Activated T-cell treated with anti-CD3 and anti-CD28 coated beads, Interleukin-2, amount 50 U/mL, for 48 hours (primary cell): ENCODE measurements around the gene ITGB4.
A peak's percentile ranks its signal among the peaks of the same experiment; 100 is the strongest.
"Not testable (repeated sequence)": the region's sequence is repeated elsewhere in the genome, so short reads cannot be mapped to it uniquely, and the experiment has no call there.

ENCODE experiments used
- DNase-seq, 2 experiments: peaks; one replicate each; pipeline ENCODE4 v3.0.0-alpha.2; 2020

ITGB4 gene

GRCh38 chr17:75754378-75755204 lies 33.3 kb downstream of the ITGB4 start:
- DNase-seq = no peak

GRCh38 chr17:75755205-75755901 lies 34.1 kb downstream of the ITGB4 start:
- DNase-seq = peak in 1 of 2 experiments; percentile 33

GRCh38 chr17:75755990-75756389 lies 34.7 kb downstream of the ITGB4 start:
- DNase-seq = no peak

GRCh38 chr17:75756451-75757085 lies 35.3 kb downstream of the ITGB4 start:
- DNase-seq = no peak

- DNase-seq = no peak
These were observed 35.9 kb downstream of the ITGB4 start for GRCh38 chr17:75757086-75757681.

- DNase-seq = no peak
These were observed 37.1 kb downstream of the ITGB4 start for GRCh38 chr17:75758131-75758905.

GRCh38 chr17:75759457-75759856 lies 38.2 kb downstream of the ITGB4 start:
- no peak for DNase-seq

GRCh38 chr17:75759978-75760640 lies 38.9 kb downstream of the ITGB4 start:
- DNase-seq = not testable (repeated sequence)

GRCh38 chr17:75762513-75763268 lies 41.4 kb downstream of the ITGB4 start:
- no peak for DNase-seq

GRCh38 chr17:75763269-75763607 lies 42.0 kb downstream of the ITGB4 start:
- DNase-seq = no peak

GRCh38 chr17:75763613-75764416 lies 42.6 kb downstream of the ITGB4 start:
- no peak for DNase-seq

GRCh38 chr17:75764417-75764710 lies 43.1 kb downstream of the ITGB4 start:
- DNase-seq = no peak

GRCh38 chr17:75764711-75765421 lies 43.6 kb downstream of the ITGB4 start, which contains the start of gene GALK1:
Gene GALK1, minus strand, starts transcription at chr17:75765192. Its CDS starts 56 bp downstream, at chr17:75765136.
- DNase-seq = peak; percentile 77 to 83

- DNase-seq = no peak
These were observed 44.7 kb downstream of the ITGB4 start for GRCh38 chr17:75765981-75766380.

GRCh38 chr17:75767881-75768280 lies 46.6 kb downstream of the ITGB4 start:
- no peak for DNase-seq

- DNase-seq = no peak
These were observed 48.3 kb downstream of the ITGB4 start for GRCh38 chr17:75769536-75769935.

GRCh38 chr17:75771334-75772281 lies 50.3 kb downstream of the ITGB4 start:
- no peak for DNase-seq

GRCh38 chr17:75773121-75773807 lies 52.0 kb downstream of the ITGB4 start:
- no peak for DNase-seq
